ENCODE results near the gene CLCNKA.
A peak's percentile ranks its signal among the peaks of the same experiment; 100 is the strongest.

DNA sequence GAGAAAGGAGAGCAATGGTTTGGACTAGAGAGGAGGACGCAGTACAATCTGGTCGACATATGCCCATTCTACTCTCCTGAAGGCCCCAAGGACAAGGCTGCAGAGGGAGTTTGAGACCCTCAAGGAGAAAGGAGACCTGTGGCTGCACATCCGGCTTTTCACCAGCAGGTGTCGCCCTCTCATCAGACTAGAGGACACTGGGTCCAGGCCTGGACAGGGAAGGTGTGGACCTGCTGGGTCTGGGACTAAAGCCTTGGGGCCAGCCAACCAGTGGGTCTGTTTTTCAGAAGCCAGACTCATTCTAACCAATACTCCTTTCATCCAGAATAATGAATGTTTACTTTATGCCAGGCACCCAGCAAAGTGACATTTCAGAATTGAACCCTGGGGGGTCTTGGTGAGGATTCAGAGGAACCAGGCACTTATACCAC, 12.8 kb upstream of the CLCNKA start:
- TF ChIP-seq, protein P1, sequence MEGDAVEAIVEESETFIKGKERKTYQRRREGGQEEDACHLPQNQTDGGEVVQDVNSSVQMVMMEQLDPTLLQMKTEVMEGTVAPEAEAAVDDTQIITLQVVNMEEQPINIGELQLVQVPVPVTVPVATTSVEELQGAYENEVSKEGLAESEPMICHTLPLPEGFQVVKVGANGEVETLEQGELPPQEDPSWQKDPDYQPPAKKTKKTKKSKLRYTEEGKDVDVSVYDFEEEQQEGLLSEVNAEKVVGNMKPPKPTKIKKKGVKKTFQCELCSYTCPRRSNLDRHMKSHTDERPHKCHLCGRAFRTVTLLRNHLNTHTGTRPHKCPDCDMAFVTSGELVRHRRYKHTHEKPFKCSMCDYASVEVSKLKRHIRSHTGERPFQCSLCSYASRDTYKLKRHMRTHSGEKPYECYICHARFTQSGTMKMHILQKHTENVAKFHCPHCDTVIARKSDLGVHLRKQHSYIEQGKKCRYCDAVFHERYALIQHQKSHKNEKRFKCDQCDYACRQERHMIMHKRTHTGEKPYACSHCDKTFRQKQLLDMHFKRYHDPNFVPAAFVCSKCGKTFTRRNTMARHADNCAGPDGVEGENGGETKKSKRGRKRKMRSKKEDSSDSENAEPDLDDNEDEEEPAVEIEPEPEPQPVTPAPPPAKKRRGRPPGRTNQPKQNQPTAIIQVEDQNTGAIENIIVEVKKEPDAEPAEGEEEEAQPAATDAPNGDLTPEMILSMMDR (IDR thresholded peaks at IDR 0.05) = peak; percentile 95 to 98 (median 98)
- TF ChIP-seq POLR2A (IDR thresholded peaks at IDR 0.05) = no peak
